GM23338 (cell line): Measurements from ENCODE around the gene XCL2. TPM values are rescaled to one million over a fixed set of nuclear protein-coding genes. Genes with fewer than 3 reads are reported as not detected.

ENCODE experiments used
- ATAC-seq: fragments of 200-7000 bp; cut with Tn5 transposase; 3 replicates; pipeline ENCODE4 v1.9.1; 2020
- DNase-seq: peaks from one replicate; pipeline ENCODE4 v3.0.0-alpha.2; 2015; ENCODE audit warnings: low spot score
- H2AFZ ChIP-seq: fragments of 200-600 bp; sonication (generic); 2 replicates; pipeline ENCODE4 v1.8.0; 2016; ENCODE audit warnings: antibody characterized with exemption, mild to moderate bottlenecking, moderate library complexity
- H3F3A ChIP-seq: fragments of 200-600 bp; sonication (generic); replicated peaks from 2 replicates; pipeline ENCODE4 v1.8.0; 2017; ENCODE audit warnings: antibody characterized with exemption, mixed run types, low read depth
- H3K27ac ChIP-seq: fragments of 200-600 bp; sonication (generic); 2 replicates; pipeline ENCODE4 v1.6.1; 2016; ENCODE audit warnings: low read depth
- H3K27me3 ChIP-seq: fragments of 200-600 bp; sonication (generic); 2 replicates; pipeline ENCODE4 v1.8.0; 2016; ENCODE audit warnings: mild to moderate bottlenecking, mixed run types, moderate library complexity; ENCODE audit not compliant: insufficient read depth
- H3K36me3 ChIP-seq: fragments of 200-600 bp; sonication (generic); 2 replicates; pipeline ENCODE4 v1.8.0; 2016; ENCODE audit warnings: mild to moderate bottlenecking; ENCODE audit not compliant: insufficient read depth
- H3K4me1 ChIP-seq: fragments of 200-600 bp; sonication (generic); 2 replicates; pipeline ENCODE4 v1.8.0; 2016; ENCODE audit warnings: mild to moderate bottlenecking, moderate library complexity; ENCODE audit not compliant: insufficient read depth
- H3K4me2 ChIP-seq: fragments of 200-600 bp; sonication (generic); 2 replicates; pipeline ENCODE4 v1.7.1; 2017; ENCODE audit warnings: mixed run types
- H3K4me3 ChIP-seq: fragments of 200-600 bp; sonication (generic); 2 replicates; pipeline ENCODE4 v1.6.1; 2016; ENCODE audit warnings: mixed run types
- H3K79me2 ChIP-seq: fragments of 200-600 bp; sonication (generic); replicated peaks from 2 replicates; pipeline ENCODE4 v1.8.0; 2017; ENCODE audit warnings: mild to moderate bottlenecking; ENCODE audit not compliant: insufficient read depth
- H3K9me2 ChIP-seq: fragments of 200-600 bp; sonication (generic); 2 replicates; pipeline ENCODE4 v1.8.0; 2017; ENCODE audit not compliant: insufficient read depth
- H4K20me1 ChIP-seq: fragments of 200-600 bp; sonication (generic); replicated peaks from 2 replicates; pipeline ENCODE4 v1.8.0; 2017; ENCODE audit warnings: mild to moderate bottlenecking; ENCODE audit not compliant: insufficient read depth
- H3K27ac Mint-ChIP-seq: 2 replicates; pipeline ENCODE4 v1.8.0; 2020; ENCODE audit warnings: inconsistent platforms, mild to moderate bottlenecking, moderate library complexity, mixed read lengths
- H3K27me3 Mint-ChIP-seq: 3 replicates; pipeline ENCODE4 v1.8.0; 2022; ENCODE audit warnings: low read depth, mild to moderate bottlenecking, moderate library complexity, mixed read lengths, inconsistent platforms; ENCODE audit not compliant: insufficient read depth, poor library complexity
- H3K36me3 Mint-ChIP-seq: 3 replicates; pipeline ENCODE4 v1.8.0; 2021; ENCODE audit warnings: low read depth, mild to moderate bottlenecking, inconsistent platforms, moderate library complexity, mixed read lengths
- H3K4me1 Mint-ChIP-seq: 3 replicates; pipeline ENCODE4 v1.8.0; 2020; ENCODE audit warnings: mild to moderate bottlenecking, inconsistent platforms, mixed read lengths
- H3K4me3 Mint-ChIP-seq: 3 replicates; pipeline ENCODE4 v1.8.0; 2021; ENCODE audit warnings: moderate library complexity, mild to moderate bottlenecking, inconsistent platforms, mixed read lengths
- H3K9me3 Mint-ChIP-seq: 3 replicates; pipeline ENCODE4 v1.8.0; 2020; ENCODE audit warnings: moderate library complexity, mild to moderate bottlenecking, inconsistent platforms, mixed read lengths
- CREB1 ChIP-seq: fragments of 250-450 bp; sonication (Bioruptor Pico); IDR thresholded peaks from 2 replicates; pipeline ENCODE4 v1.5.0; 2020; ENCODE audit warnings: low read depth, mild to moderate bottlenecking, moderate library complexity
- CTCF ChIP-seq, 2 experiments: fragments of 200-600 bp in 1 of 2; sonication (generic) in 1 of 2; conservative IDR thresholded peaks; 2 replicates each; pipeline versions ENCODE4 v1.5.1 to v1.6.1; 2016 to 2017; ENCODE audit warnings: antibody characterized with exemption in 2 of 2, low read depth in 2 of 2, mild to moderate bottlenecking in 2 of 2, moderate library complexity in 1 of 2
- ETS1 ChIP-seq: IDR thresholded peaks from 2 replicates; pipeline ENCODE4 v1.6.1; 2016; ENCODE audit warnings: antibody characterized with exemption
- EZH2 ChIP-seq: fragments of 200-600 bp; sonication (generic); IDR thresholded peaks from one replicate; pipeline ENCODE4 v1.8.0; 2017; ENCODE audit warnings: antibody characterized with exemption, mild to moderate bottlenecking, low read depth; ENCODE audit not compliant: unreplicated experiment
- EZH2phosphoT487 ChIP-seq: fragments of 200-600 bp; sonication (generic); IDR thresholded peaks from one replicate; pipeline ENCODE4 v1.8.1; 2018; ENCODE audit warnings: antibody characterized with exemption; ENCODE audit not compliant: unreplicated experiment
- JUNB ChIP-seq: IDR thresholded peaks from one replicate; pipeline ENCODE4 v1.6.1; 2016; ENCODE audit warnings: antibody characterized with exemption; ENCODE audit not compliant: unreplicated experiment
- NANOG ChIP-seq: IDR thresholded peaks from 2 replicates; pipeline ENCODE4 v1.6.1; 2016; ENCODE audit warnings: antibody characterized with exemption, borderline replicate concordance
- POLR2AphosphoS5 ChIP-seq: IDR thresholded peaks from 2 replicates; pipeline ENCODE4 v1.6.1; 2016; ENCODE audit warnings: antibody characterized with exemption, low read depth
- REST ChIP-seq: IDR thresholded peaks from one replicate; pipeline ENCODE4 v1.6.1; 2018; ENCODE audit warnings: antibody characterized with exemption; ENCODE audit not compliant: unreplicated experiment
- STAT1 ChIP-seq: IDR thresholded peaks from one replicate; pipeline ENCODE4 v1.6.1; 2016; ENCODE audit warnings: antibody characterized with exemption; ENCODE audit not compliant: unreplicated experiment
- ZNF114 ChIP-seq: fragments of 250-450 bp; sonication (Bioruptor Pico); IDR thresholded peaks from 2 replicates; pipeline ENCODE4 v1.5.0; 2020; ENCODE audit warnings: mild to moderate bottlenecking, moderate library complexity
- ZNF331 ChIP-seq: fragments of 250-450 bp; sonication (Bioruptor Pico); IDR thresholded peaks from 2 replicates; pipeline ENCODE4 v1.5.0; 2020; ENCODE audit warnings: low read depth, mild to moderate bottlenecking, moderate library complexity
- ZNF462 ChIP-seq: fragments of 250-450 bp; sonication (Bioruptor Pico); IDR thresholded peaks from 2 replicates; pipeline ENCODE4 v1.5.0; 2020; ENCODE audit warnings: mild to moderate bottlenecking, moderate library complexity
- polyA plus RNA-seq: library from polyadenylated mRNA; unstranded; fragments of >200 nt; fragmentation: Nextera tagmentation; extraction: Ambion mirVana; gene quantifications from 2 replicates; pipeline ENCODE4 v1.2.1, GENCODE V29; 2016
- total RNA-seq: library from RNA; depleted of rRNA; stranded (reverse); fragments of >200 nt; shearing (Covaris generic); gene quantifications from 2 replicates; pipeline ENCODE4 v1.2.3, GENCODE V29; 2014

The XCL2 gene
- total and polyA plus RNA-seq, 2 experiments from 2014 or later, result not detected

- Mint-ChIP-seq H3K4me3 (no peak overlapping the region), H3K27me3 (no peaks in the 10 kb centered on the region), H3K36me3 (no peaks in the 10 kb centered on the region), H3K27ac (no peak overlapping the region), H3K9me3 (no peaks in the 10 kb centered on the region), H3K4me1 (peaks cover 7% of the 10 kb centered on the region; the same call in 2 of the 3 replicates)
- H3K36me3 ChIP-seq, result no peaks in the 10 kb centered on the region
- H3K9me2 ChIP-seq, result no peaks in the 10 kb centered on the region; the same call in 1 of the 2 replicates
- ATAC-seq, result no peak
- no peaks in the 10 kb centered on the region for H3K27me3 ChIP-seq
- H3K4me3 ChIP-seq, result no peak overlapping the region
- no peak overlapping the region for H2AFZ ChIP-seq
- H3K4me1 ChIP-seq, result no peaks in the 10 kb centered on the region
- no peaks in the 10 kb centered on the region for H3F3A ChIP-seq
- no peaks in the 10 kb centered on the region for H3K79me2 ChIP-seq
- TF ChIP-seq ETS1 (no peak), NANOG (no peak), JUNB (no peak), ZNF331 (CRISPR knock-in tag) (no peak), ZNF462 (no peak), EZH2 (no peak), CTCF (conservative IDR thresholded peaks at IDR 0.05; ENCODE audit: low read depth in 2 of 2) (no peak), REST (no peak), STAT1 (no peak), EZH2phosphoT487 (no peak), POLR2AphosphoS5 (no peak), CREB1 (CRISPR knock-in tag) (no peak), ZNF114 (CRISPR knock-in tag) (no peak)
- H3K27ac ChIP-seq, result no peak overlapping the region
- no peaks in the 10 kb centered on the region for H4K20me1 ChIP-seq
- no peak overlapping the region for H3K4me2 ChIP-seq
- DNase-seq, result no peak
Observed at GRCh38 chr1:168499688-168500049, 44.1 kb downstream of the XCL2 start.
